Gastrocnemius medialis (tissue), 4 donors: ENCODE results near the gene CABP5.

Experiments used
- CTCF ChIP-seq, 5 experiments: fragments of 450-650 bp in 3 of 5; fragments of 200-600 bp in 2 of 5; sonication (generic) in 2 of 5; IDR thresholded peaks in 4 of 5; conservative IDR thresholded peaks in 1 of 5; 1 replicate in 4 of 5; 2 replicates in 1 of 5; pipeline ENCODE4 v1.5.1; 2016 to 2019; ENCODE audit warnings: antibody characterized with exemption in 5 of 5, mild to moderate bottlenecking in 3 of 5, moderate library complexity in 3 of 5
- POLR2A ChIP-seq, 2 donors: fragments of 450-650 bp; IDR thresholded peaks; one replicate each; pipeline ENCODE4 v1.6.1; 2017; ENCODE audit warnings: antibody characterized with exemption in 2 of 2, mild to moderate bottlenecking in 2 of 2, moderate library complexity in 2 of 2

- no peak for TF ChIP-seq CTCF (IDR thresholded peaks at IDR 0.05 in 4 of 5, conservative IDR thresholded peaks at IDR 0.05 in 1 of 5)
- no peak for TF ChIP-seq POLR2A (IDR thresholded peaks at IDR 0.05)
Observed at GRCh38 chr19:48061401-48062344, 17.8 kb upstream of the CABP5 start.
